ENCODE measurements around the gene SLC2A9. TPM values are rescaled to one million over a fixed set of nuclear protein-coding genes. Genes with fewer than 3 reads are reported as not detected.

Gene SLC2A9
- total RNA-seq, 2 experiments from 2014 or later = 0.39 to 0.76 TPM

GRCh38 chr4:9929111-9929510, 92.2 kb downstream of the SLC2A9 start:
- intact Hi-C loops (cut with DNase I, micrococcal nuclease) = no loop called here
- DNase-seq (no peak), ATAC-seq (no peak)
- H3K27ac Mint-ChIP-seq = no peak overlapping the region
- no peak overlapping the region for H3K4me3 Mint-ChIP-seq
- ChIA-PET POLR2A (no interaction called here), CTCF (no interaction called here)
- H3K36me3 Mint-ChIP-seq (ENCODE audit: low read depth) = no peaks in the 10 kb centered on the region
- H3K4me1 Mint-ChIP-seq = no peaks in the 10 kb centered on the region
- no peaks in the 10 kb centered on the region for H3K27me3 Mint-ChIP-seq
- no peaks in the 10 kb centered on the region for H3K9me3 Mint-ChIP-seq (ENCODE audit: low read depth)

DNA sequence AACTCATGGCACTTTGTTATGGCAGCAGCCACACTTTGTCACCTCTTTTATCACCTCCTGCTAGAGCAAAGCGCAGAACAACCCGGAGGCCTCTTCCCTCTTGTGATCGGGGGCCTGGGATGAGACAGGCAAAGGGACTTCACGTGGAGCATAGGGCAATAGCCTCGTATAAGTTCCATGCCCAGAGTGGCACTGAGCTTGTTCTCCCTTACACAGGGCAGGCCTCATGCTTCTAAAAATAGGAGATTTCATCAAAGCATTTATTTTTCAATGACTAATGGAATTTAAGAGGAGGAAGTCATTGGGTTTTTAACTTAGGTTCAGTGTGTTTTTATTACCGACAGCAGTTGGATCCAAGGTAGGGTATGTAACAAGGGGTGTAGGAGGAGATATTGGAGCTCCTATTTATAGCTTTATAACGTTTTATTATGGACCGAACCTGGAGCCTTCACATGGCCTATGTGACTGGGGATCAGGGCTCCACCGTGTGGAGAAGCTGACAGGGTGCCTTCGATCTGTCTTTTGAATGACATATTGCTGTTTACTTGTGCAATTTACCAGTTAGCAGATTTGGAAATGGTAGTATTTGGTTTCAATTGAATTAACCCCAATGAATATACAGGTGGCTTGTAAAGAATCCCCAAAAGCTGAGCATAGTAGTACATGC, 93.8 kb downstream of the SLC2A9 start:
- CTCF ChIA-PET = interaction anchor here (1.4 kb wide), 1 partner anchor 88 kb away, joined by 5 read pairs; no protein-coding TSS in a partner anchor
- Mint-ChIP-seq H3K4me3 (no peak overlapping the region), H3K27me3 (no peaks in the 10 kb centered on the region), H3K27ac (no peak overlapping the region), H3K36me3 (ENCODE audit: low read depth) (no peaks in the 10 kb centered on the region), H3K4me1 (no peaks in the 10 kb centered on the region), H3K9me3 (ENCODE audit: low read depth) (no peaks in the 10 kb centered on the region)
- ATAC-seq = no peak
- DNase-seq = no peak
- intact Hi-C loops (cut with DNase I, micrococcal nuclease) = no loop called here
- POLR2A ChIA-PET = no interaction called here

DNA sequence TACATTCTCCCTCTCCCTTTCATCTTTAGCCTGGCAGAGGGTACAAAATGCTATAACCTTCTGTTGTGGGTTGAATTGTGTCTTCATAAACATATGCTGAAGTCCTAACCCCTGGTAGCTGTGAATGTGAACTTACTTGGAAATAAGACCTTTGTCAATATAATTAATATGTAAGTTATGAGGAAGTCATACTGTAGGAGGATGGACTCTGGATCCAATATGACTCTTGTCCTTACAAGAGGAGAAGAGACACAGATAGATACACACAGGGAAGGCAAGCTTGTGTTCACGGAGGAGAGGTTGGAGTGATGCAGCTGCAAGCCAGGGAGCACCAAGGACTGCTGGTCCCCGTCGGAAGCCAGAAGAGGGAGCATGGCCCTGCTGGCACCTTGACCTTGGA, 94.7 kb downstream of the SLC2A9 start:
- intact Hi-C loops (cut with DNase I, micrococcal nuclease) = no loop called here
- Mint-ChIP-seq H3K4me1 (no peaks in the 10 kb centered on the region), H3K9me3 (ENCODE audit: low read depth) (no peaks in the 10 kb centered on the region), H3K27ac (no peak overlapping the region), H3K4me3 (no peak overlapping the region), H3K27me3 (no peaks in the 10 kb centered on the region), H3K36me3 (ENCODE audit: low read depth) (no peaks in the 10 kb centered on the region)
- POLR2A ChIA-PET = no interaction called here
- ATAC-seq = no peak
- CTCF ChIA-PET = no interaction called here
- DNase-seq = no peak

DNA sequence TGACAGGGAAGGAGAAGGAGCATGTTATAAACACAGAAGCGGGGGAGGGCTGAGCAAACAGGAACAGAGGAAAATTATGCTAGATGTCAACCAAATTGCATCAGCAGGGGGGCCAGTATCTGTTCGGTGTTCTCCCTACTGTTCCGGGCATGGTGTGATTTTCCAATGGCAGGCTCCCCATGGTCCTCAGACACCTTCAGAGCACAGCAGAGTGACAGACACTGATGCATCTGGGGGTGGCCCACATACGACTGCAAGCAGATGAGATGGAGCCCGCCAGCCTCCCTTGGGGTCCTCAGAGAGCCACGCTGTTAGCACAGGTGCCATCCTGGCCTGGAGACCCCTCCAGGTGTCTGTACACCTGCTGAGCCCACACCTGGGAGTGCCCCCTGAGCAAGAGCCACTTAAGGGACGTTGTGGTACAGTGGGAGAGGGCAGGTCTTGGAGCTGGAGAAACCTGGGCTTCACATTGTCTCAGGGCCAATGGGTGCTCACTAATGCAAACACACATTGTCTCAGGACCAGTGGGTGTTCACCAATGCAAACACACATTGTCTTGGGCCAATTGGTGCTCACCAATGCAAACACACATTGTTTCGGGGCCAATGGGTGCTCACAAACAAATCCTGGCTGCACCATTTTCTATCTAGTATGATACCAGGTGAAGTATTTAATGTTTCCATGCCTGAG, 95.4 kb downstream of the SLC2A9 start:
- Mint-ChIP-seq H3K27ac (no peak overlapping the region), H3K9me3 (ENCODE audit: low read depth) (no peaks in the 10 kb centered on the region), H3K4me3 (no peak overlapping the region), H3K4me1 (no peaks in the 10 kb centered on the region), H3K36me3 (ENCODE audit: low read depth) (no peaks in the 10 kb centered on the region), H3K27me3 (no peaks in the 10 kb centered on the region)
- ChIA-PET POLR2A (no interaction called here), CTCF (no interaction called here)
- intact Hi-C loops (cut with DNase I, micrococcal nuclease) = no loop called here
- DNase-seq = no peak
- ATAC-seq = no peak

DNA sequence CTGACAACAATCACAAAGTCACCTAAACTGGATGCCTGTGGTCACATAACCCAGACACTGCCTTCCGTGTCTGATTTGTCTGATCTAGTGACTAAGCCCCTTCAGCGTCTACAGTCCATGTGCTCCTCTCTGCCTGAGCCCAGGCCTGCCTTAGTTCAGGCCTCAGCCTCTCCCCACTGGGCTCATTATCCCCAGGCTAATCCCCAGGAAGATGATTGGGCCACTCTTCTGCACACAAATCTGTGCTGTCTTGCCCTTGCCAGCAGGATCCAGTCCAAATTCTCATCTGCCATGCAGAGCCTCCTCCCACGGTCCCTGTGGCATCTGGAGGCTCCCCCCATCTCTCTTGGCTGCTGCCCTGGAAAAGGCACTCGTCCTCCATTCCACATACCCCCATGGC, 96.5 kb downstream of the SLC2A9 start:
- H3K27ac Mint-ChIP-seq = no peak overlapping the region
- no peaks in the 10 kb centered on the region for H3K4me1 Mint-ChIP-seq
- H3K36me3 Mint-ChIP-seq (ENCODE audit: low read depth) = no peaks in the 10 kb centered on the region
- intact Hi-C loops (cut with DNase I, micrococcal nuclease) = no loop called here
- ChIA-PET CTCF (no interaction called here), POLR2A (no interaction called here)
- ATAC-seq (no peak), DNase-seq (no peak)
- H3K27me3 Mint-ChIP-seq = no peaks in the 10 kb centered on the region
- H3K9me3 Mint-ChIP-seq (ENCODE audit: low read depth) = no peaks in the 10 kb centered on the region
- H3K4me3 Mint-ChIP-seq = no peak overlapping the region

DNA sequence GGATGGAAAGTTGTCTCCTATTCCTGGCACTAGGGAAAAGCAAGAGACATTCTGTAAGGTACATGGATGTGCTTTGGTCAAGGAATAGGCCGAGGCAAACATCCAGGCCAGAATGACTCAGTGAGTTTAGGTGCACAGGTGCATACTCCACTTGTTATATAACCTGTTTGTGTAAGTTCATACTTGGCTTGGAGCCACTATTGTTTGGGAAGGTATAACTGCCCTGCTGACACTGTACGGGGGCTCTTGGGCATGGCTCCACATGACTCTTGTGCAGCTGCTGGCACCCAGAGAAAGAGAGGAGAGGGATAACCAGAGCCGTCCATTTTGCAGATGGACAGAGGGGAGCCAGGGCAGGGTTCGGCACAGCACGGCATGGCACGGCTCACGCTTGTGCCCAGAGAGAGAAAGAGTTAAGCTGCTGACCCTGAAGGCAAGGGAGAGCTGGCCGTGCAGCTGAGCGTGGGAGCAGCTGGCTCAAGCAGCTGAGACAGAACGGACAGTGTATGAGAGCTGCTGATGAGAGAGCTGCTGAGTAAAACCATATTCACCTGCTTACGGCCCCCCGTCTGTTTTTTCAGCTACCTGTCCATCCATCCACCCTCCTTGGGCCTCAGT, 98.0 kb downstream of the SLC2A9 start:
- Mint-ChIP-seq H3K36me3 (ENCODE audit: low read depth) (no peaks in the 10 kb centered on the region), H3K4me1 (no peaks in the 10 kb centered on the region), H3K27me3 (no peaks in the 10 kb centered on the region), H3K4me3 (no peak overlapping the region), H3K9me3 (ENCODE audit: low read depth) (no peaks in the 10 kb centered on the region), H3K27ac (no peak overlapping the region)
- intact Hi-C loops (cut with DNase I, micrococcal nuclease) = no loop called here
- POLR2A ChIA-PET = no interaction called here
- no peak for DNase-seq
- no peak for ATAC-seq
- CTCF ChIA-PET = no interaction called here

DNA sequence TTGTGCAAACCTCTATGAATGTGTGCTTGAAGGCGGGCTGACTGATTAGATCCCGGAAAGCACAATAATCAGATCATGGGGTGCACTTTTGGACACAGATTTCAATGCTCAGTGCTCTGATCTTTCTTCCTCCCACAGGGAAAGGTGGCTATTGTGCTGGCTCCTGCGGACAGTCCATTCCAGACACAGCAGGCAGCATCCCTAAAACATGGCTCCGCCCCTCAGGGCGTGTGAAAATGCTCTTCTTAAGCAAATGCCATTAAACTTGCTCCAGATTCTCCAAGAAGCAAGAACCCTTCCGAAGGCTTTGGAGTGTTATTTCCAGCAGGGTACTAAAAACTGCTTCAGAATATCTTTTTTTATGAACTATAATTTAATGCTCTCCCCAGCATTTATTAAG, 100.0 kb downstream of the SLC2A9 start:
- H3K9me3 Mint-ChIP-seq (ENCODE audit: low read depth) = no peaks in the 10 kb centered on the region
- CTCF ChIA-PET = no interaction called here
- H3K27ac Mint-ChIP-seq = no peak overlapping the region
- H3K27me3 Mint-ChIP-seq = no peaks in the 10 kb centered on the region
- H3K36me3 Mint-ChIP-seq (ENCODE audit: low read depth) = no peaks in the 10 kb centered on the region
- DNase-seq (no peak), ATAC-seq (no peak)
- no peaks in the 10 kb centered on the region for H3K4me1 Mint-ChIP-seq
- intact Hi-C loops (cut with DNase I, micrococcal nuclease) = no loop called here
- no peak overlapping the region for H3K4me3 Mint-ChIP-seq
- POLR2A ChIA-PET = no interaction called here

DNA sequence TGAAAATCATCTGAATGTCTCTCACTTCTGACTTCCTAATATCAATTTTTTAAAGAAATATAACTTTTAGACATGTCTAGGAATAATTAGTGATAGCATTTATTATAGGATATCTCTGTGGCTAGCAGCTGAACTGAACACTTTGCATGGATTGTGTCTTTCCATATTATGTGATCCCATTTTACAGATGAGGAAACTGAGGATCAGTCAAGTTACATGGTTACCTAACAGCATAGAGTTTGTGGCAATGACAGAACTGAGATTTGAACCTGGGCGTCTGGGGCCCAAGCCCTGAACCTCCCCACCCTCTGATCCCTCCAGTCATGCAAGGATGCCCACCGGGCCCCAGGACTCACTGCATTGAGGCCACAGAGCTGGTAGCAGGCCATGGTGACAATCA, 101.3 kb downstream of the SLC2A9 start:
- Mint-ChIP-seq H3K27ac (no peak overlapping the region), H3K36me3 (ENCODE audit: low read depth) (no peaks in the 10 kb centered on the region), H3K27me3 (no peaks in the 10 kb centered on the region), H3K9me3 (ENCODE audit: low read depth) (no peaks in the 10 kb centered on the region), H3K4me1 (no peaks in the 10 kb centered on the region), H3K4me3 (no peak overlapping the region)
- intact Hi-C loops (cut with DNase I, micrococcal nuclease) = no loop called here
- ATAC-seq = no peak
- POLR2A ChIA-PET = no interaction called here
- CTCF ChIA-PET = no interaction called here
- DNase-seq = no peak

GRCh38 chr4:9919047-9919446, 102.2 kb downstream of the SLC2A9 start:
- no peaks in the 10 kb centered on the region for H3K4me1 Mint-ChIP-seq
- intact Hi-C loops (cut with DNase I, micrococcal nuclease) = no loop called here
- no peak for ATAC-seq
- no peaks in the 10 kb centered on the region for H3K36me3 Mint-ChIP-seq (ENCODE audit: low read depth)
- no peak for DNase-seq
- no peak overlapping the region for H3K27ac Mint-ChIP-seq
- CTCF ChIA-PET = no interaction called here
- no peak overlapping the region for H3K4me3 Mint-ChIP-seq
- H3K27me3 Mint-ChIP-seq = no peaks in the 10 kb centered on the region
- POLR2A ChIA-PET = no interaction called here
- H3K9me3 Mint-ChIP-seq (ENCODE audit: low read depth) = no peaks in the 10 kb centered on the region

- Mint-ChIP-seq H3K27ac (no peak overlapping the region), H3K4me3 (no peak overlapping the region), H3K4me1 (no peaks in the 10 kb centered on the region), H3K9me3 (ENCODE audit: low read depth) (no peaks in the 10 kb centered on the region), H3K27me3 (no peaks in the 10 kb centered on the region), H3K36me3 (ENCODE audit: low read depth) (no peaks in the 10 kb centered on the region)
- ATAC-seq (no peak), DNase-seq (no peak)
- POLR2A ChIA-PET = no interaction called here
- CTCF ChIA-PET = no interaction called here
- intact Hi-C loops (cut with DNase I, micrococcal nuclease) = no loop called here
Measured at GRCh38 chr4:9918484-9918883, 102.8 kb downstream of the SLC2A9 start.

GRCh38 chr4:9916937-9917336, 104.4 kb downstream of the SLC2A9 start:
- ATAC-seq (no peak), DNase-seq (no peak)
- intact Hi-C loops (cut with DNase I, micrococcal nuclease) = no loop called here
- Mint-ChIP-seq H3K9me3 (ENCODE audit: low read depth) (no peaks in the 10 kb centered on the region), H3K4me3 (no peak overlapping the region), H3K4me1 (no peaks in the 10 kb centered on the region), H3K27ac (no peak overlapping the region), H3K36me3 (ENCODE audit: low read depth) (no peaks in the 10 kb centered on the region), H3K27me3 (no peaks in the 10 kb centered on the region)
- CTCF ChIA-PET = no interaction called here
- POLR2A ChIA-PET = no interaction called here

GRCh38 chr4:9916346-9916745, 105.0 kb downstream of the SLC2A9 start:
- ChIA-PET POLR2A (no interaction called here), CTCF (no interaction called here)
- Mint-ChIP-seq H3K9me3 (ENCODE audit: low read depth) (no peaks in the 10 kb centered on the region), H3K27me3 (no peaks in the 10 kb centered on the region), H3K4me1 (no peaks in the 10 kb centered on the region), H3K36me3 (ENCODE audit: low read depth) (no peaks in the 10 kb centered on the region), H3K4me3 (no peak overlapping the region), H3K27ac (no peak overlapping the region)
- ATAC-seq = no peak
- DNase-seq = no peak
- intact Hi-C loops (cut with DNase I, micrococcal nuclease) = no loop called here

Data from activated CD4-positive, alpha-beta T cell treated with anti-CD3 and anti-CD28 coated beads for 36 hours (primary cell).